Measurements from ENCODE around the gene DNAJC4. TPM values are rescaled to one million over a fixed set of nuclear protein-coding genes. Genes with fewer than 3 reads are reported as not detected.

Gene DNAJC4
- polyA plus RNA-seq, 4 donors = 44.9 to 85.8 (median 59.1) TPM

- no peak for DNase-seq (ENCODE audit: low read depth in 4 of 4, low spot score in 3 of 4)
Measured at GRCh38 chr11:64255135-64256128, 25.1 kb downstream of the DNAJC4 start.

DNA sequence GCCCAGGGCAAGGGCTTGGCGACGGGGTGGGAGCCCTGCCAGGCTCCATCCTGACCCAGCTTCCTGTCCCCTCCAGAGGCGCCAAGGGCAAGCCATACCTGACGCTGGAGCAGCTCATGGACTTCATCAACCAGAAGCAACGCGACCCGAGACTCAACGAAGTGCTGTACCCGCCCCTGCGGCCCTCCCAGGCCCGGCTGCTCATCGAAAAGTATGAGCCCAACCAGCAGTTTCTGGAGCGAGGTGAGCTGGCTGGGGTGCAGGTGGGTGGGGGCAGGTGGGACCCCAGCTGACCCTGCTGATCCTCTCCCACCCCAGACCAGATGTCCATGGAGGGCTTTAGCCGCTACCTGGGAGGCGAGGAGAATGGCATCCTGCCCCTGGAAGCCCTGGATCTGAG, 26.0 kb downstream of the DNAJC4 start:
- no peak for DNase-seq (ENCODE audit: low read depth in 4 of 4, low spot score in 3 of 4)

- no peak for DNase-seq (ENCODE audit: low read depth in 4 of 4, low spot score in 3 of 4)
Measured at GRCh38 chr11:64258356-64258755, 28.0 kb downstream of the DNAJC4 start.

DNA sequence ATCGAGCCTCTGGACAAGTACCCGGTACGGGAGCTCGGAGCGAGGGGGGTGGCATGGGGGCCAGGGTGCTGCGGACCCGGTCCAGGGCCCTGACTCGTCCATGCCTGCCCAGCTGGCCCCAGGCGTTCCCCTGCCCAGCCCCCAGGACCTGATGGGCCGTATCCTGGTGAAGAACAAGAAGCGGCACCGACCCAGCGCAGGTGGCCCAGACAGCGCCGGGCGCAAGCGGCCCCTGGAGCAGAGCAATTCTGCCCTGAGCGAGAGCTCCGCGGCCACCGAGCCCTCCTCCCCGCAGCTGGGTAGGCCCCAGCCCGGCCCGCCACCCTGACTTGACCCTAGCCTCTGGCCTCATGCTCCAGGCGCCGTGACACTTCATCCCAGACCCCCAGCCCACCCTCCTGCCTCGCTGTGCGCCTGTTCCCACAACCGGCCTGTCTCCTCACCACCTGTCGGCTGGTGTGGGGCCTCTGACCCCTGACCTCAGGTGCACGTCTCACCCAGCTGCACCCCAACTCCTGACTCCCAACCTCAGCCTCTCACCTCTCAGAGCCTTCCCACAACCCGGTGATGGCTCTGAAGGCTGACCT, 28.7 kb downstream of the DNAJC4 start:
- DNase-seq (ENCODE audit: low read depth in 4 of 4, low spot score in 3 of 4) = no peak

DNA sequence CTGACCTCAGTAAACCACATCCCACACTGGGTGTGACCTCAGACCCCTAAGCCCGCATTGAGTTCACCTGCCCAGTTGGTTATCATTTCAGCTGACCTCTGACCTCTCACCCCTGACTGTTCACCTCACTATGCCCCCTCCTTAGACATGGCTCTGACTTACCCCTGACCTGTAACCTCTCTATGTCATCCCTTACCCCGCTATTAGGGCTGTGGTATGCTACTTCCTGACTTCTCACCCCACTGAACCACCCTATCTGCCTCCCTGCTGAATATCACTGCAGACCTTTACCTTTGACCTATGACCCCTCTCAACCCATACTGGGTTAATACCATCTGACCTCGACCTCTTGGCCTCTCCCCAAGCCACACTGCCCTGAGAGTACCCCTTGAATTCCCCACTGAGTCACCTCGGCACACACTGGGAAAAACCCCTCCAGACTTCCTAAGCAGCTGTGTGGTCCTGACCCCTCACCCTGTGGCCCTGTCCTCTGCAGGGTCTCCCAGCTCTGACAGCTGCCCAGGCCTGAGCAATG, 29.3 kb downstream of the DNAJC4 start:
- no peak for DNase-seq (ENCODE audit: low read depth in 4 of 4, low spot score in 3 of 4)

DNA sequence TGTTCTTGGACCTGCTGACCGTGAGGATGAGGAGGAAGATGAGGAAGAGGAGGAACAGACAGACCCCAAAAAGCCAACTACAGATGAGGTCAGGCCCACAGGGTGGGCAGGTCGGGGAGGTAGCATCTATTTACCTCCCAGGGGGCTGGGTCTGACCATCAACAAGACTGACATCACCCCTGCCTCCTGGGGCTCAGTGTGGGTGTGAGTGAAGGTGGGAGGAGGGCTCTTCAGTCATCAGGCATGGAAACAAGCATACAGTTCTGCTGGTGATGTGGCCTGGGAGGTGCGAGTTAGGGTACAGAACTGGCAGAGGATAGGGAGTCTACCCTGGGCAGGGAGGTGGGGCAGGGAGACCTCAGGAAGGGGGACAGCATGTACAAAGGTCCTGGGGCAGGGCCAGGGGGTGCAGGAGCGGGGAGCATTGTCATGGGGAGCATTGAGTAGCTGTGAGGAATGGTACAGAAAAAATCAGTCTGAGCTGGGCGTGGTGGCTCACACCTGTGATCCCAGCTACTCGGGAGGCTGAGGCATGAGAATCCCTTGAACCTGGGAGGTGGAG, 29.9 kb downstream of the DNAJC4 start:
- no peak for DNase-seq (ENCODE audit: low read depth in 4 of 4, low spot score in 3 of 4)

GRCh38 chr11:64261556-64262080, 31.3 kb downstream of the DNAJC4 start:
- no peak for DNase-seq (ENCODE audit: low read depth in 4 of 4, low spot score in 3 of 4)

- no peak for DNase-seq (ENCODE audit: low read depth in 4 of 4, low spot score in 3 of 4)
Measured at GRCh38 chr11:64262271-64263002, 32.1 kb downstream of the DNAJC4 start.

DNA sequence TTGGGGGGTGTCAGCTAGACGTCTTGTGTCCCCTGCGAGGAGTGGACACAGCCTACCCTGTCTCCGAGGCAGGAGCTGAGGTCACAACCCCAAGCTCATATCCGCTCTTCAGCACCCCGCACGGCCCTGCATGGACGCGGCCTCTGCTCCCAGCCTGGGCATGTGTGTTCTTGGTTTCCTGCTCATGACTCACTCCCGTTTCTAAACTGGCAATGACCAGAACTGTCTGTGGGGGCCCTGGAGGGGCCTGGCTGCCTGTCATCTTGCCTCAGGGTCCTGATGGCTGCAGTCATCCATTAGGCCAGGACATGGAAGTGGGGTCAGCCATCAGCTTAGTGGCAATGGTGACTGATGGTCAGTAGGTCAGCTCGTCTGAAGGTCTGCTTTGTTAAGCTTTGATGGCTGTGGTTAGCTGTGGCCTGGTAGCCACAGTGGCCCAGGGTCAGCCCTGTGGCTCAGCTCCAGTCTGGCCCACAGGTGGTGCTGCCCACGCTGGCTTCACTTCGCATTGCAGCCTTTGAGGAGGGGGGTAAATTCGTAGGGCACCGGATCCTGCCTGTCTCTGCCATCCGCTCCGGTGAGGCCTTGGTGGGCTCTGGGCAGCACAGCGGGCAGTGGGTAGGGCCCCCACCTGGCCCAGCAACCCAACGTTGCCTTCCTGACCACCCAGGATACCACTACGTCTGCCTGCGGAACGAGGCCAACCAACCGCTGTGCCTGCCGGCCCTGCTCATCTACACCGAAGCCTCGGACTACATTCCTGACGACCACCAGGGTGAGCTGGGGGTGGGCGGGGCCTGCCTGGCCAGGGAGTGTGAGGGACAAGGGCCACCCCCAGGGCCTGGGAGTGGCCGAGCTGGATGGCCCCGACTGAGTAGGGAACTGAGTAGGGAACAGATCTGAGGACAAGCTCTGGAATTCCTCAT, 32.9 kb downstream of the DNAJC4 start:
- DNase-seq (ENCODE audit: low read depth in 4 of 4, low spot score in 3 of 4) = no peak

GRCh38 chr11:64263947-64264317, 33.6 kb downstream of the DNAJC4 start:
- DNase-seq (ENCODE audit: low read depth in 4 of 4, low spot score in 3 of 4) = no peak

- no peak for DNase-seq (ENCODE audit: low read depth in 4 of 4, low spot score in 3 of 4)
Measured at GRCh38 chr11:64264371-64264852, 34.1 kb downstream of the DNAJC4 start.

- no peak for DNase-seq (ENCODE audit: low read depth in 4 of 4, low spot score in 3 of 4)
Measured at GRCh38 chr11:64265176-64266160, 35.1 kb downstream of the DNAJC4 start.

GRCh38 chr11:64266339-64266738, 36.0 kb downstream of the DNAJC4 start:
- no peak for DNase-seq (ENCODE audit: low read depth in 4 of 4, low spot score in 3 of 4)

- DNase-seq (ENCODE audit: low read depth in 4 of 4, low spot score in 3 of 4) = no peak
Measured at GRCh38 chr11:64267207-64267945, 37.0 kb downstream of the DNAJC4 start.

- DNase-seq (ENCODE audit: low read depth in 4 of 4, low spot score in 3 of 4) = no peak
Measured at GRCh38 chr11:64268025-64268892, 37.9 kb downstream of the DNAJC4 start.

- DNase-seq (ENCODE audit: low read depth in 4 of 4, low spot score in 3 of 4) = no peak
Measured at GRCh38 chr11:64268893-64269539, 38.7 kb downstream of the DNAJC4 start.

All from left renal pelvis (tissue), 4 donors.